ENCODE measurements around the gene UNC93B1. TPM values are rescaled to one million over a fixed set of nuclear protein-coding genes. Genes with fewer than 3 reads are reported as not detected.

The UNC93B1 gene
- polyA plus RNA-seq, 1 experiment, result 11.3 TPM

- ChIA-PET POLR2A (interaction anchor here (1.3 kb wide), 1 partner anchor 16 kb away, joined by 4 read pairs; the partner anchor contains the start of gene ALDH3B1), CTCF (no interaction called here)
- Histone ChIP-seq H3K4me3 (ENCODE audit: low read depth, low read length) (no peak overlapping the region), H3K27me3 (ENCODE audit: control insufficient read depth, insufficient read depth, low read length) (no peaks in the 10 kb centered on the region), H3K27ac (ENCODE audit: low read depth, low read length) (no peak overlapping the region), H3K9me3 (ENCODE audit: control insufficient read depth, insufficient read depth, low read length) (peaks cover 8% of the 10 kb centered on the region)
- DNase-seq (ENCODE audit: low read depth, low spot score), result no peak
- no peak for TF ChIP-seq CTCF (IDR thresholded peaks at IDR 0.05; ENCODE audit: low read depth, low read length)
Measured at GRCh38 chr11:68026391-68027105, 22.7 kb upstream of the UNC93B1 start.

GRCh38 chr11:68025047-68025446 lies 21.1 kb upstream of the UNC93B1 start:
- POLR2A ChIA-PET, result interaction anchor here (1.3 kb wide), 2 partner anchors 12 to 15 kb away, joined by 3 to 4 read pairs; partner anchors contain the start of gene ALDH3B1
- CTCF ChIA-PET, result interaction anchor here (0.5 kb wide), 1 partner anchor 437 kb away, joined by 3 read pairs; no protein-coding TSS in a partner anchor
- H3K4me3 ChIP-seq (ENCODE audit: low read depth, low read length), result no peak overlapping the region
- TF ChIP-seq CTCF (IDR thresholded peaks at IDR 0.05; ENCODE audit: low read depth, low read length), result no peak
- H3K9me3 ChIP-seq (ENCODE audit: control insufficient read depth, insufficient read depth, low read length), result peaks cover 8% of the 10 kb centered on the region
- H3K27me3 ChIP-seq (ENCODE audit: control insufficient read depth, insufficient read depth, low read length), result no peaks in the 10 kb centered on the region
- H3K27ac ChIP-seq (ENCODE audit: low read depth, low read length), result no peak overlapping the region
- no peak for DNase-seq (ENCODE audit: low read depth, low spot score)

- TF ChIP-seq CTCF (IDR thresholded peaks at IDR 0.05; ENCODE audit: low read depth, low read length), result no peak
- peaks cover 6% of the 10 kb centered on the region for H3K9me3 ChIP-seq (ENCODE audit: control insufficient read depth, insufficient read depth, low read length)
- ChIA-PET CTCF (no interaction called here), POLR2A (no interaction called here)
- no peak overlapping the region for H3K4me3 ChIP-seq (ENCODE audit: low read depth, low read length)
- no peak for DNase-seq (ENCODE audit: low read depth, low spot score)
- no peak overlapping the region for H3K27ac ChIP-seq (ENCODE audit: low read depth, low read length)
- H3K27me3 ChIP-seq (ENCODE audit: control insufficient read depth, insufficient read depth, low read length), result no peaks in the 10 kb centered on the region
Measured at GRCh38 chr11:68024508-68024907, 20.6 kb upstream of the UNC93B1 start.

GRCh38 chr11:68022531-68022930 lies 18.6 kb upstream of the UNC93B1 start:
- Histone ChIP-seq H3K4me3 (ENCODE audit: low read depth, low read length) (no peak overlapping the region), H3K27ac (ENCODE audit: low read depth, low read length) (no peak overlapping the region), H3K9me3 (ENCODE audit: control insufficient read depth, insufficient read depth, low read length) (no peaks in the 10 kb centered on the region), H3K27me3 (ENCODE audit: control insufficient read depth, insufficient read depth, low read length) (no peaks in the 10 kb centered on the region)
- CTCF ChIA-PET, result interaction anchor here (1.1 kb wide), 1 partner anchor 187 kb away, joined by 3 read pairs; no protein-coding TSS in a partner anchor
- DNase-seq (ENCODE audit: low read depth, low spot score), result no peak
- POLR2A ChIA-PET, result no interaction called here
- TF ChIP-seq CTCF (IDR thresholded peaks at IDR 0.05; ENCODE audit: low read depth, low read length), result no peak

- TF ChIP-seq CTCF (IDR thresholded peaks at IDR 0.05; ENCODE audit: low read depth, low read length), result no peak; the same call in 1 of the 2 replicates
- ChIA-PET POLR2A (no interaction called here), CTCF (interaction anchor here (1.1 kb wide), 1 partner anchor 189 kb away, joined by 5 read pairs; no protein-coding TSS in a partner anchor)
- DNase-seq (ENCODE audit: low read depth, low spot score), result no peak
- Histone ChIP-seq H3K9me3 (ENCODE audit: control insufficient read depth, insufficient read depth, low read length) (no peaks in the 10 kb centered on the region), H3K27me3 (ENCODE audit: control insufficient read depth, insufficient read depth, low read length) (no peaks in the 10 kb centered on the region), H3K4me3 (ENCODE audit: low read depth, low read length) (no peak overlapping the region), H3K27ac (ENCODE audit: low read depth, low read length) (no peak overlapping the region)
Measured at GRCh38 chr11:68021167-68021787, 17.4 kb upstream of the UNC93B1 start.

All from AG04450 (cell line).